HL-60/S4 treated with retinoic acid at 250 ng/mL for 4 days and 3 days (cell line): Measurements from ENCODE around the gene RNASE7.
"Not testable (repeated sequence)": the region's sequence is repeated elsewhere in the genome, so short reads cannot be mapped to it uniquely, and the experiment has no call there.

Experiments used
- in situ Hi-C: fragments of 300-500 bp; cut with MboI; formaldehyde crosslinking; loops from 2 replicates; pipeline ENCODE4 v1.7.0; 2022; ENCODE audit warnings: low sequenced_read_pairs

Gene RNASE7, protein sequence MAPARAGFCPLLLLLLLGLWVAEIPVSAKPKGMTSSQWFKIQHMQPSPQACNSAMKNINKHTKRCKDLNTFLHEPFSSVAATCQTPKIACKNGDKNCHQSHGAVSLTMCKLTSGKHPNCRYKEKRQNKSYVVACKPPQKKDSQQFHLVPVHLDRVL

DNA sequence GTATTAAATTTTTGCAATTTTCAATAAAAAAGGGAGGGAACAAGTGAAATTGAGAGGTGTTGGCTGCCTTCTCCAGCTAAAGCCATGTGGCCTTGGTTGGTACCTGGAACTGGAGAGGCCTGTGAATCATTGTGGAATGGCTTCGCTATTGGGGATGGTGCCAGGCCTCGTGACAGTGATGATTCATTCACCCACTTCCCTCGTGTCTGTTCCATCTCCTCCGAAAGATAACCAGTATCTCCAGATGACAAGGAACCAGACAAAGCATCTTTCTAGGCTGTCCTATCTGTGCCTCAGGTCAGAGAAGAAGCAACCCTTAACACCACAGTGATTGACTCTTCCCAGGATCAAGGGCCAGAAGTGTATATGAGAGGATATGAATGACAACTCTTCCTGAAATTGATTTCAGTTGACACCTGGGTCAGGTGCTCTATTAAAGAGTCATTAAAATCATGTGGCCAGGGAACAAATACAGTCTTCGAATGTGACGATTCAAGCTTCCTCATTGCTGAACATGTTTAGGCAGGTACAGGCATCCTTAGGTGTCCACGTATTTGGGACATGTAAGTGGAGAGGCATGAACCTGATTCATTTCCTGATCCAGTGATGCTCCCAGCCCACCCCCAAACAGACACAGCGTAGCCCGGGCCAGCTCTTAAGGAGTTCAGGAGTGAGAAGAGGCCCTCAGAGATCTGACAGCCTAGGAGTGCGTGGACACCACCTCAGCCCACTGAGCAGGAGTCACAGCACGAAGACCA is at the start of gene RNASE7:
TSS of gene RNASE7 (plus strand) at position 687 of the 758 bp plus-strand sequence. CDS start 631 bp downstream, outside the sequence.
- in situ Hi-C loops: no loop called here

DNA sequence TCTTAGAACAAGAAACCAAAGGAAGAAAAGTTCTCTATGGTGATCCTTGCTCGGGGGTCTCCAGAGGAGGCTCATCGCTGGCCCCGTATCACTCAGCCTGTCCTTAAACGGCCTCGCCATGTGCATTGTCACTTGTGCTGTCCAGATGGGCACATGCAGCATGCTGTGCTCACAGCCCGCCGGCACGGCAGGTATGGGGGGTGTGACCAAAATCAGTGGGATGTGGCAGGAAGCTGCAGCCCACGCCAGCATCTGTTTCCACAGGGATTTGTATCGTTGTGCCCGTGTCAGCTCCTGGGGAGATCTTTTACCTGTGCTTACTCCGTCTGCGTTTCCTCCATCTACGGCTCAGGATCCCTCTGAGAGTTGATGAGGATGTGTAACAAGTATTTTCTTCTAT is 45.6 kb upstream of the RNASE7 start:
- in situ Hi-C loops: no loop called here

DNA sequence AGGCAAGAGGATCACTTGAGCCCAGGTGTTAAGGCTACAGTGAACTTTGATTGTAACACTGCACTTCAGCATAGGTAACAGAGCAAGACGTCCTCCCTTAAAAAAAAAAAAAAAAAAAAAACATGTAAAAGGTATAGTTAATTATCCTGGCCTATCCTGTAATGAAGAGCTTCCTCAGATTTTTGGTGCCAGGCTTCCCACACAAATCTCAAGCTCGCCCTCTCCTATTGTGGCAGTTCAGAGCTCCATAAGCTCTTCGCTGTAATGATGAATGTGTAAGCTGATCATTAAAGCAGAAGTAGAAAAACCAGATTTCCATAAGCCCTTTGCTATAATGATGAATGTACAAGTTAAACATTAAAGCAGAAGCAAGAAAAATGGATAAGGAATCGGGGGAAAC is 45.0 kb upstream of the RNASE7 start:
- in situ Hi-C loops: no loop called here

DNA sequence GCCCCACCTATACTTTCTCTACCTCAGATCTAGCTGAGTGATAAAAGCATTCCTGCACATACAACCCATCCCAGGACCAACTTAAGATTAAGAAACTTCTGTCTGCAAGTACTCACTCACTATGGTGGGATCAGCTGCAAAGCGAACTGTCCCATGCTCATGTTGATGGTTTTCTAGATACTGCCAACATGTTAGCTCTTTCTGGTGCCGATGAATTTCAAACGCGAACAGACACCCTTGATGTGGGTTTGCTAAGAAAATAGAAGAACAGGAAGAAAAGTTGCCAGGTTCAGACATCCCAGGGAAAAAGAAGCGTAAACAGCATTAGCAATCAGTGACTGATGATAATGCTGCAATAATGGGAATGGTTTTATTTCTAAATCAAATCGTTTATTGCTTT is 44.6 kb upstream of the RNASE7 start:
- in situ Hi-C loops: no loop called here

DNA sequence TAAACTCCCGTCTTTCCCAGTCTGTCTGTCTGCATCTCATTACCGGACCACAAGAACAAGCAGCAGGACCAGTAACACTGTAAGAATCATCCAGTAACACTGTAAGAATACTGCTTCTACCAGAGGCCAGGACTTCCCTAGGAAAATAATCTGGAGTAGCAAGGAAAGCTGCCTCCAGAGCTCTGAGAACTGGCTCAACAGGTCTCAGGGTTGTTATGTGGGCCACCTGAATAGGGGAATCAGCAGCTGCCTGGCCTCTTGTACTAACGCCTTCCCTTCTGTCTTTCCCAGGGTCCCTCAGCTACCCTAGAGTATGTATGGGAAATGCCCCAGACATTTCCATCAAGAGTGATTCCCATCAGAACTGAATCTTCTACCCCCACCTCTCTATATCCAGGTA is 44.0 kb upstream of the RNASE7 start:
- in situ Hi-C loops: no loop called here

DNA sequence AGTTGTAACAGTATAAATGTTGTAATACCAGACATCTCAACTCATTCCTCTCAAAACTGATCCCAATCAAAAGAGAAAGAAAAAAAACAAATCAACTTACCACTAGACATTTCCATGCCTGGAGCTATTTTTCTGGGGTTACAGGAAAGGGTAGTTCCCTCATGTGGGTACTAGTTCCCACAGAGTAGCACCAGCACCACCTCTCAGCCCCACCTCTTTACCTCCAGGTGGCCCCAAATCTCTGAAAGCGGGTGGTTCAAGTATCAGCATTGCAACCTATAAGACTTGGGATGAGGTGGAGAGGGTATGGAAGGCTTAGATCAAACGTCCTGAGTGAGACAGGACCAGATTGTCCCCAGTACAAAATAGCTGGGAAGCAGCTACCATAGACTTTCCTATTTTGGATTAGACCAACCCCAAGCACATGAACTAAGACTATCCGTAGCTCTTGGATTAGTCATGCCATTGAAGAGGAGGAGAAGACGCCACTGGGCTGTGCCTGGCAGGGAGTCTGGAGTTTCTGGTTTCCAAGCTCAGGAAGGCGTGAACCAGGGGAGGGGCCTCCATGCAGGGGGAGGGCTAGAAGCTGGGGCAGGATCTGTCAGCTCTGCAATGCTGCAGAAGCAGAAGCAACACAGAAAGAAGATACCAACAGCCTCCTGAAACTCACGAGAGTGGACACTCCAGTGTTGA is 43.3 kb upstream of the RNASE7 start, which contains the start of gene SLC39A2:
TSS of gene SLC39A2 (plus strand) at position 620 of the 693 bp plus-strand sequence. CDS start 154 bp downstream, outside the sequence.
- in situ Hi-C loops: no loop called here

DNA sequence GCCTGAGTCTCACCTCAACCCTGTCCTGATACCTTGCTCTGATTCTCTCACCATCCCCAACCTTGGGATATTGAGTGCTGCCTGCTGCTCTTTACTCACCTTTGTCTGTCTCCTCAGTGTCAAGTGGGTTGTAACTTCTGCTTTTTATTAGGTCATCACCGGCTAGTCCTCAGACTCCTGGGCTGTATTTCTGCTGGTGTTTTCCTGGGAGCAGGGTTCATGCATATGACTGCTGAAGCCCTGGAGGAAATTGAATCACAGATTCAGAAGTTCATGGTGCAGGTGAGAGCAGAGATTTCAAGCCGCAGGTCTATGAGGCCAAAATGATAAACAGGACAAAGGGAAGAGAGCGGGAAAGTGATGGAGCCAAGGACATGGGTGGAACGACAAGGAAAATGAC is 42.6 kb upstream of the RNASE7 start:
- in situ Hi-C loops: no loop called here

DNA sequence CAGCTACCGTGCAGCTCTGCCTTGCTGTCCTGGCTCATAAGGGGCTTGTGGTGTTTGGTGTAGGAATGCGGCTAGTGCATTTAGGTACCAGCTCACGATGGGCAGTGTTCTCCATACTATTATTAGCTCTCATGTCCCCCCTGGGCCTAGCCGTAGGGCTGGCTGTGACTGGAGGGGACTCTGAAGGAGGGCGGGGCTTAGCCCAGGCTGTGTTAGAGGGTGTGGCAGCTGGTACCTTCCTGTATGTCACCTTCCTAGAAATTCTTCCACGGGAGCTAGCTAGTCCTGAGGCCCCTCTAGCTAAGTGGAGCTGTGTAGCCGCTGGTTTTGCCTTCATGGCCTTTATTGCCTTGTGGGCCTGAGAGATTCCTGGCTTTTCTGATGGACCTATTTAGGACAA is 40.9 kb upstream of the RNASE7 start:
- in situ Hi-C loops: no loop called here

DNA sequence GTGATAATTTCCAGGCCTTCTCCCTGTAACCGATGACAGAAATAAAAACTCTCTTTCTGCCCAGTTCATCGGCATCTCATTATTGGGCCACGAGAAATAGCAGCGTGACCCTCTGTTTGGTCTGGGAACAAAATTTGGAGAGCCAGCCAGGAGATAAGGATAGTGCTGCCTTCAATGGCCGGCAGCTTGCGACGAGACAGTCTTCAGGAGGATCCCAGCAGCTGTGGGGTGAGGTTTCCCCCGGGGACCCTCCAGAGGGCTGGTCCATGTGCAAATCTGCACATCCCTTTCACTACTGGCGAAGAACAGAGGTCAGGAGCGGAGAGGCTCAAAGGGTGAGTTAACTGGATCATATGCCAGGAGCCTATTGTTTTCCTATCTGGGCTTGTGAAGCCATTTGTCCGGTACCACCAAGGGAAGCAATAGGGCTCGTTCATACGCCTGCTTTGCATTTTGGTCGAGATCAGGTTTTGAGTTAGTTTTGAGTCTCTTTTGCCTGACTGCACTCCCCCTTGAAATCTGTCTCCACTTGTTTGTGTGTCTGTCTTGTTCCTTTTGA is 38.3 kb upstream of the RNASE7 start:
- in situ Hi-C loops: no loop called here

DNA sequence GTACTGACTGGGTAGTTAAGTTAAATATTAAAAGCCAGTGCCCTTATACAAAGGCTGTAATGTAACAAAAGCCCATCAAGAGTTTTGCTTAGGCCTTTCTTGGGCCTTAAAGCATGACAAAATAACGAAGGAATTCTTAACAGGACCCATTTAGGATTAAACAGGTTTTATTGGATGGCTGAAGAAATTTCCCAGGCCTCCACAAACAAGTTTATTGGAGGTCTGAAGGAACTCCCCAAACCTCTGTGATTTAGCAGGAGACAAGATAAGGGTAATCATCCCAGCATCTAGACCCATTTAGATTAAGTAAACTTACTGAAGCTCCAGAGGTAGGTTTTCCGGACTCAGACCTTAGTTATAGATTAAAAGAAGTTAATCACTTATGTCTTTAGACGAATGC is 32.4 kb upstream of the RNASE7 start:
- in situ Hi-C loops: not testable (repeated sequence)

DNA sequence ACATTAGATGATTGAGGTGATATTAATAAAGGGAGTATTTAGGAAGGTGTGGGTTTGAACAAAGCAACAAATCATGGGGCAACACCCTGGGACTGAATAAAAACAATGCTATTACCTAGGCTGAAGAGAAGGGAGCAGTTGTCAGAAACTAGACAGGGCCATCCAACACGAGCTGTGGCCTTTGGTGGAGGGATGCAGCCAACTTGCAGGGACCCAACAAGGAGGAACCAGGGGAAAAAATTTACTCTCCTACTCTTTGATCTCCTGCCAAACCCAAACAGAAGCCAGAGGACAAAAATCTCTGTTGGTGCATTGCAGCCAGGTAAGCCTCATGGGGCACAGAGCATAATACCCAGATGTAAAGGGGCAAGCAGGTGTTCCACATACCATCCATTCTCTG is 31.0 kb upstream of the RNASE7 start:
- in situ Hi-C loops: no loop called here

DNA sequence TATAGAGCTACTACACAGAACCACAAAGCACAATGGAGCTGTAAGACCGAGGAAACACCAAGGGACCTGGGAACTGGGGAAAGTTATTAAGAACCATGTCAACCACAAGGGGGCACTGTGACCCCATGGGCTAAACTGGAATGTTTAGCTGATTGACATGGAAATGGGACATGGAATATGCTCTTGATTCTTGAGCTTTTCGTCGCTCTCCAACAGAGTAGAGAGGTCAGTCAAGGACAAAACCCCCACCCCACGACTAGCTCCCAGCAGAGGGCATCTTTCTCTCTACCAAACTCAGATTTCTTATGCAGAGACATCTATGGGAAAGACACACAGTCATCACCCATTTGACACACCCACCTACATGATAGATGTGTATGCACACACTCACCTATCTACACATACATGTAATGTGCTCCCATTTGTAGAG is 27.4 kb upstream of the RNASE7 start:
- in situ Hi-C loops: no loop called here

DNA sequence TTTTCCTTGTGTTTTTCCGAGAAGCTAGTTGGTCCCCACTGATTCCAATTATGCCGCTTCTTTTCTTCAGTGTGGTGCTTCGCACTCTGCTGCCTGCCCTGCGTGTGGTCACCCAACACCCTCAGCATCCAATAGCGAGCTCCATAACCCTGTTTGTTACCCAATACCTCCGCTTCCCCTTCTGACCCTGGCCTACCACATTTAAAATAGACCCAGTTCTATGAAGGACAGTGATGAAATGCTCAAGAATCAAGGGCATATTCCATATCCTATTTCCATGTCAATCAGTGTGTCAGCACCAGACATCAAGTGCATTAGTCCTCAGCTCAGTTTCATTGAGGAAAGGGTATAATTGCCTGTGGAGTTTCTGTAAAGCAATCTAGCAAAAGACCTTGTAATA is 26.9 kb upstream of the RNASE7 start:
- in situ Hi-C loops: no loop called here

DNA sequence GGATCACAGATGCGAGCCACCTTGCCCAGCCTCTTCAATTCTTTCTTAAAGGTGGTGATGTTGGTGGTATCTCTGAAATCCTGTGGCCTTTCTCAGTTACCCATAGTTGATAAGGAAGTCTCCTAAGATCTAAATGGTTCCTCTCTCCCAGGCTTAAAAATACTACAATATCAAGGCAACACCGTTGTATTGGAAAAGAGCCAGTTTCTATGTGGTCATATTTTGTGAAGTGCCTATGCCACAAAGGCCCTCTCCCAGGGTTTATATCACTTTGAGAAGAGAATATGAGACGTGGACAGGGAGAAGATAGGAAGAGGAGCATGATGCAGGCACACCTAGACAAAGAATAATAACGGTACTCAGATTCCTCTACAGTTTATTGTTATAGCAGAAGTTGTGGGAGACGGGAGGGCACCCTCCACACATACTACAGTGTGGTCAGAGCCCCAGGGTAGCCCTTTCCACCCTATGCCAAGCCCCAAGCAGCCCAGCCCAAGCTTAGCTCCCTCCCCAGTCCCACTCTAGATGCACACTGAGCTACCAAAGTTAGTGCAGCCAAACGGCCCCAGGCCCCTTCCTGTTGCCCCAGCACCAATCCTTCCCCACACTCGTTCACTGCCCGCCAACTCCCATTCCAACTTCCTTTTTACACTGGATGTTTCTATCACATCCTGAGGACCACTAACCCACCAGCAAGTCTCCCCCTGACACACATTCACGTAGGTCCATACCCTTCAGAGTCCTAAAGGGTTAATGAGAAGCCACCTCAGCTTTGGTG is 25.6 kb upstream of the RNASE7 start:
- in situ Hi-C loops: no loop called here

DNA sequence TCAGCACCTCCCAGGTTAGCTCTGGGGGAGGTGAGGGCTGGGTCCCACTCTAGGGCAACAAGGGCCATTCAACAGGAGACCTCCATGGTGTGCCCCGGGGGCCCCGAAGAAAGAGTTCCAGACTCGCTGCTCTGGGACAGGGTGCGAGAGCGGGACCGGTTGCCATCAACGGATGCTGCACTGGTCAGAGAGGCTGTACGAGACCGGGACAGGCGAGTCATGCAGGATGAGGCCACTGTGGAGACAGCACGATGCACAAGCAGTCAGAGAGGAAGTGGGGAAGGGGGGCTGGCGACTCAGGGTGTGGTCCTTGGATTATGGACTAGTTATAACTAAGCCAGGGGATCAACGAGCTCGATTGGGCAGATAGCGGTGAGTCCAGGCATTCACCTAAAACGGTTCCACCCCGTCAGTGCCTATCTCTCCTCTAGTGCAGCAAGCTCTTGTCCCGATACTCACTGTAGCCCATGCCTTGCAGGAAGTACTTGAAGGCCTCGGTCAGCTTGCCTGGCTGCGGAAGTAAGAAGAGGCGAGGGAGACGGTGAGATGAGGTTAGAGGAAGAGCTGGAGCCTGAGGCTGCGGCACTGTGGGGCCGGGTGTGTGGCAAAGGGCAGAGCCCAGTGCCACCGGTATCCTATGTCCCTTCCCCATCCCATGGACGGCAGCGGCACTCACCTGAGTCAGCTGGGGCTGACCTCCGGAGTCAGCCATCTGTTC is 24.5 kb upstream of the RNASE7 start:
- in situ Hi-C loops: no loop called here

DNA sequence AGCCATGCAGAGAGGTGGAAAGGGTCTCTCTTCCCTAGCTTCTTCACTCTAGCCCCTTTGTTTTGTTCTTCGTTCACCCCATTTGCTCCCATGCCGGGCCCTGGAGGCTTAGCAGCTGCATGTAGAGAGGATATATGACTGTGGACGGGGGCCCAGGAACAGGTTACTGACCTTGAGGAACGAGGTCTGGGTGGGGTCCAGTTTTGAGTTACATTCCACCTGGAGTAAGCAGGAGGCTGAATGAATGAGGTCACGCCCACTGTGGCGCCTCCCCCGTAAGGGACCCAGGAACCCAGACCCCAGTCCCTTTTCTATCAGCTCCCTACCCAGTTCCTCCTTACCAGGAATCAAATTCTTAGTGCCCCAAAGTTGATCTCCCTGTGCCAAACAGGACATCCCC is 23.9 kb upstream of the RNASE7 start:
- in situ Hi-C loops: no loop called here

DNA sequence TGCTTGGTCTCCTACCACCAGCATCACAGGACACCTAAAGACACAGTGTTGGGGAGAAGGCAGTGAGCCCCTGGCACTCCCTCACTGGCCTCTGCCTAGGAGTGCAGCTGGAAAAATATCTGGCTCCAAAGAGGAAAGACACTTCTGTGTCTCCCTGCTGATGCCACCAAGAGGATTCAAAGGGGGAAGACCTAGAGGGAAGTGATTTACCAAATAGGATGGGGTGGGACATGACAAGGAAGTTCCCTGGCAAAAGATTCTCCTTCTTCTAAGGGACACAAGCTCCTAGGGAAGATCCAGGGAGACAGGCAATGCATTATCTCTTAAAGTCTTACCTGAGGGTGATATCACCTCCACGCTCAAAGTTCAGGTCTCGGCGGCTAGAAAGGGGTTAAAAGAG is 23.4 kb upstream of the RNASE7 start:
- in situ Hi-C loops: no loop called here

DNA sequence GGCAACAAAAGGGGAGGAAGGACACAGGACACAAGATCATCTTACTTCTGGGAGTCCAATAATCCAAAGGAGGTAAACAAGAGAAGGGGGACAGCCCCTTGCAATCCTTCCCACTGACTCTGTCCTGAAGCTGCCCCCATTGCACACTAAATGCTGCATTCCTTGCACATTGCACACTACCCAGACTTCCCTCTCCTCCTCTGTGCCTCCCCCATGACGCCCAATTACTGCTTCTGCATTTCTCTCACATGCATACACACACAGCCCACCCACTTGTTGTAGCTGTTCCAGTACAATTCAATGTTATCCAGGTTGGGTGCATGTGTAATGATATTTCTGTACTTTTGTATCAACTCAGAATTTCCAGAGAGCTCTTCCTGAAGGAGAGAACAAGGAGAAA is 22.8 kb upstream of the RNASE7 start:
- in situ Hi-C loops: no loop called here

DNA sequence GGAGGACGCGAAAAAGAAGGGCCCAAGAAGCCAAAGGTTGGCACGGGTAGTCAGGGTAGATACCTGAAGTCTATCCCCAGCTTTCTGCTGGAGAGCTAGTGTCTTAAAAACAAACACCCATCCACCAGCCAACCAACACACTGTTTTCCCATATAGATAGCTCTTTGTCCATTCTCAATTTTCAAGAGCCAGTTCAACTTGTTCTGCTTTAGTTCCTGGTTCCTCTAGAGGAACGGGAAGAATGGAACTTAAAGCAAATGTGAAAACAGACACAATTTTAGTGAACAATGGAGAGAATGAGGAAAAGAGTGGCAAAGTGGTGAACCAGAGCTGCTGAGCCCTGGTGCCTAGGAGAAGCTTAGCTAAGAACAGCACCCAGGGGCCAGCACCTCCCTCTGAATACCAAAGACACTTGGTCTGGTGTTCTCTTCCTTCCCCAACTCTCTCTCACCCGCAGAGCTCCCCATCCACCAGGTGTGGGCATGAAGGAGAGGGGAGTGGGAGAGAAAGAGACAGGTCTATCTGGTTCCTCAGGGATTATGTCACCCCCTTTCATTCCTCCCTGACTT is 21.1 kb upstream of the RNASE7 start:
- in situ Hi-C loops: no loop called here

DNA sequence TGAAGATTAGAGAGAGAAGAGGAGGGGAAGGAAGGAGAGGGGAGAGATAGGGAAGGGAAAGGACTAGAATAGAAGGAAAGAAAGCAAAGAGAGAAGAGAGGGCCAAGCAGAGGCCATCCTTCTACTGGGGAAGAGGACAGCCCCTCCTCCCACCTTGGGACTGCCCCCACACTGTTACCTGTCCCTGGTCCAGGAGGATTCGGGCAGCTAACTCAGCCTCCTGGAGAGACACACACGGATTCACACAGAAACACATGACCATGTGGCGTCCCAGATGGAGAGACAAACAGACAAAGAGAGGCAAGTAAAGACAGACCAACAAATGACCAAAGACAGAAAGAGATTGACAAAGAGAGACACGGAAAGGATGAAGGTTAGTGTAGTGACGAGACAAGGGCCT is 19.5 kb upstream of the RNASE7 start:
- in situ Hi-C loops: no loop called here
